ENCODE data around the gene CAPN15. TPM values are rescaled to one million over a fixed set of nuclear protein-coding genes. Genes with fewer than 3 reads are reported as not detected.

CAPN15 gene
- total RNA-seq, 6 experiments from 2014 or later, result 17.3 to 34.3 (median 23.3) TPM

DNA sequence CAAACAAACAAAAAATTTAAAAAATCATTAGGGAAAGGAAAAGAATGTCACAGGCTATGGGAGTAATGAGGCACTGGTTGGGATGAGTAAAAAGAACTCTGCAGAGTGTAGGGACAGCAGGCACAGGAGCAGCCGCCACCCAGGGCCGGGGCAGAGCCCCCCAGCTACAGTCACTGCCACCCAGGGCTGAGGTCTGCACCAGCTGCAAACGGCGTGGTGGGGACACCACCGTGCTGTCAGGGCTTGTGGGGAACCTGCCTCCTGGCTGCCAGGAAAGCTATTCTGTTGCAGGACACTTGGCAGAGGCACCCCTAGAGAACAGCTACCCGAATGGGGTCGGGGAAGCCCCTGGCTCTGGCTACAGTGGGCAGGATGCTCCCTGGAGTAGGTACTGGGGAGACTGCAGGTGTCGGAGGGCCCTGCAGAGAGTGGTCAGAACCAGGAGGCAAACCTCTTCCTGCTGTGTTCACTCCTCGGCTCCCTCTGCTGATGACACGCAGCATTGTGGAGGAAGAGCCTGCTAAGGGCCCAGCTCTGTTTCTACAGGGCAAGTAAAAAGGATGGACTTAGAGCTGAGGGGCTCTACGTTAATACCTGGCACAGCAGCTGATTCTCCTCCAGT is 32.3 kb upstream of the CAPN15 start:
- peak in 1 of 3 donors; percentile 59 for DNase-seq
- intact Hi-C loops (cut with DNase I), result loop anchor here (10.0 kb wide), 2 partner anchors 100 to 110 kb away; partner anchors contain the start of genes NME4 (in 1 of the 2) and PGAP6 (in 1 of the 2)
- Histone ChIP-seq H3K9me3 (no peaks in the 10 kb centered on the region), H3K36me3 (peaks cover 0 to 15% (median under 1%) of the 10 kb centered on the region in 4 donors), H3K27me3 (no peaks in the 10 kb centered on the region), H3K27ac (no peak overlapping the region), H3K4me1 (no peaks in the 10 kb centered on the region), H3K4me3 (no peak overlapping the region)
- TF ChIP-seq CTCF (IDR thresholded peaks at IDR 0.05), result peak in 3 of 4 donors; percentile 40 to 49 (median 44)
- no peak for TF ChIP-seq POLR2A (IDR thresholded peaks at IDR 0.05)
- WGBS (ENCODE audit: insufficient coverage, low coverage, low lambda C conversion rate, missing lambda C conversion rate), result 54% methylated on average over 3 of the region's 11 CpGs
- ATAC-seq, result peak; percentile 72 to 77 (median 75)

DNA sequence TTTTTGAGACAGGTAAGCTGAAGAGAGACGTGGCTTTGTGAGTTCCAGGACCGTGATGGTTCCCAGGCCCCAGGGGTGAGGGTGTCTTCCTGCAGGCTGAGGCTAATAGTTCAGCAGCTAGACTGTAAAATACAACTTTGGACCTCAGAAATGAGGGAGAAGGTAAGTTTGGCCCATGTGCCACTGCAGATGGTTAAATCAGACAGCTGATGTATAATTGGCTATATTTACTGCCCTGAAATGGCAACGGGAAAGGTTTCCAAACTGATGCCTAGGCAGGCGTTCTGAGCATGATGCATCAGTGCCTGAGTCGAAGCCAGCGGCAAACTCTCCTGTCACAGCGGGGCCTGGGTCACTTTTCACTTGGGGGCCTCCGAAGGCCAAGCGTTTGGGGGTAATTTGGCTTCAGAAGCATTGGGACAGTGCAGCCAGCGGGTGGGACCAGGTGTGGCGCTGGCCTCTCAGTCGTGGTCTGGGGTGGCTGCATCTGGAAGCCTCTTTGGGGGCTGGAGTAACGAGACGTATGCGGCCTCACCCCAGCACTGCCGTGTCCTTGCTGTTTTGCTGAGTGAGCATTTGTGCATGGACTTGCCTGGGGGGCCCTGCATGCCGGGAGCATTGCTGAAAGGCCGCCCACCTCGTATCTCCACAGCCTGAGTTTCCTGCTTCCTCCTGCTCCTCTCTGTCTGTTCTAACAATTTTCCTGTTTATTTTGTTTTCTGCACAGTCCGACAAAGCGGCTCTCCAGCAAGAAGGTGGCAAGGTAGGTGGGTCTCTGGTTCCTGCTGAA is 31.2 kb upstream of the CAPN15 start:
- Histone ChIP-seq H3K27me3 (no peaks in the 10 kb centered on the region), H3K27ac (no peak overlapping the region), H3K9me3 (no peaks in the 10 kb centered on the region), H3K4me3 (peak overlapping the region in 1 of 3 donors; percentile 5), H3K36me3 (peaks cover 0 to 5% (median 0%) of the 10 kb centered on the region in 4 donors), H3K4me1 (no peaks in the 10 kb centered on the region)
- intact Hi-C loops (cut with DNase I), result loop anchor here (10.0 kb wide), 2 partner anchors 101 to 111 kb away; partner anchors contain the start of genes NME4 (in 1 of the 2) and PGAP6 (in 1 of the 2)
- DNase-seq (no peak), ATAC-seq (peak; percentile 43 to 70 (median 57))
- TF ChIP-seq CTCF (IDR thresholded peaks at IDR 0.05), result no peak
- TF ChIP-seq POLR2A (IDR thresholded peaks at IDR 0.05), result no peak
- WGBS (ENCODE audit: insufficient coverage, low coverage, low lambda C conversion rate, missing lambda C conversion rate), result 72% methylated on average over 7 of the region's 21 CpGs

- intact Hi-C loops (cut with DNase I), result loop anchor here (10.0 kb wide), 2 partner anchors 102 to 112 kb away; partner anchors contain the start of genes NME4 (in 1 of the 2) and PGAP6 (in 1 of the 2)
- 71% methylated on average over 4 of the region's 11 CpGs for WGBS (ENCODE audit: insufficient coverage, low coverage, low lambda C conversion rate, missing lambda C conversion rate)
- Histone ChIP-seq H3K27ac (no peak overlapping the region), H3K4me1 (peaks cover 0 to 7% (median 0%) of the 10 kb centered on the region in 4 donors), H3K36me3 (no peaks in the 10 kb centered on the region), H3K27me3 (no peaks in the 10 kb centered on the region), H3K4me3 (peak overlapping the region in 2 of 3 donors; percentile 5 to 26), H3K9me3 (no peaks in the 10 kb centered on the region)
- no peak for TF ChIP-seq POLR2A (IDR thresholded peaks at IDR 0.05)
- no peak for TF ChIP-seq CTCF (IDR thresholded peaks at IDR 0.05)
- ATAC-seq (peak; percentile 25 to 59 (median 34)), DNase-seq (peak in 1 of 3 donors; percentile 45)
Measured at GRCh38 chr16:497258-497657, 30.3 kb upstream of the CAPN15 start.

GRCh38 chr16:499924-500323 is 27.6 kb upstream of the CAPN15 start:
- DNase-seq (no peak), ATAC-seq (no peak)
- no peak for TF ChIP-seq CTCF (IDR thresholded peaks at IDR 0.05)
- no peak for TF ChIP-seq POLR2A (IDR thresholded peaks at IDR 0.05)
- intact Hi-C loops (cut with DNase I), result loop anchor here (10.0 kb wide), 2 partner anchors 105 to 115 kb away; partner anchors contain the start of genes NME4 (in 1 of the 2) and PGAP6 (in 1 of the 2)
- no peak overlapping the region for H3K27ac ChIP-seq
- H3K9me3 ChIP-seq, result no peaks in the 10 kb centered on the region
- WGBS (ENCODE audit: insufficient coverage, low coverage, low lambda C conversion rate, missing lambda C conversion rate), result 80% methylated on average over 5 of the region's 12 CpGs
- no peaks in the 10 kb centered on the region for H3K27me3 ChIP-seq
- H3K36me3 ChIP-seq, result no peaks in the 10 kb centered on the region
- H3K4me3 ChIP-seq, result no peak overlapping the region
- H3K4me1 ChIP-seq, result peaks cover 0 to 8% (median 0%) of the 10 kb centered on the region in 4 donors

Data from right lobe of liver (tissue), 6 donors.